ENCODE data around the gene QPRT. TPM values are rescaled to one million over a fixed set of nuclear protein-coding genes. Genes with fewer than 3 reads are reported as not detected.
A peak's percentile ranks its signal among the peaks of the same experiment; 100 is the strongest.

Gene QPRT
- total RNA-seq, 1 experiment from 2014 or later = 138 TPM

- TF ChIP-seq, protein P1, sequence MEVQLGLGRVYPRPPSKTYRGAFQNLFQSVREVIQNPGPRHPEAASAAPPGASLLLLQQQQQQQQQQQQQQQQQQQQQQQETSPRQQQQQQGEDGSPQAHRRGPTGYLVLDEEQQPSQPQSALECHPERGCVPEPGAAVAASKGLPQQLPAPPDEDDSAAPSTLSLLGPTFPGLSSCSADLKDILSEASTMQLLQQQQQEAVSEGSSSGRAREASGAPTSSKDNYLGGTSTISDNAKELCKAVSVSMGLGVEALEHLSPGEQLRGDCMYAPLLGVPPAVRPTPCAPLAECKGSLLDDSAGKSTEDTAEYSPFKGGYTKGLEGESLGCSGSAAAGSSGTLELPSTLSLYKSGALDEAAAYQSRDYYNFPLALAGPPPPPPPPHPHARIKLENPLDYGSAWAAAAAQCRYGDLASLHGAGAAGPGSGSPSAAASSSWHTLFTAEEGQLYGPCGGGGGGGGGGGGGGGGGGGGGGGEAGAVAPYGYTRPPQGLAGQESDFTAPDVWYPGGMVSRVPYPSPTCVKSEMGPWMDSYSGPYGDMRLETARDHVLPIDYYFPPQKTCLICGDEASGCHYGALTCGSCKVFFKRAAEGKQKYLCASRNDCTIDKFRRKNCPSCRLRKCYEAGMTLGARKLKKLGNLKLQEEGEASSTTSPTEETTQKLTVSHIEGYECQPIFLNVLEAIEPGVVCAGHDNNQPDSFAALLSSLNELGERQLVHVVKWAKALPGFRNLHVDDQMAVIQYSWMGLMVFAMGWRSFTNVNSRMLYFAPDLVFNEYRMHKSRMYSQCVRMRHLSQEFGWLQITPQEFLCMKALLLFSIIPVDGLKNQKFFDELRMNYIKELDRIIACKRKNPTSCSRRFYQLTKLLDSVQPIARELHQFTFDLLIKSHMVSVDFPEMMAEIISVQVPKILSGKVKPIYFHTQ (CRISPR knock-in tag; IDR thresholded peaks at IDR 0.05) = no peak
- TF ChIP-seq, protein P2, sequence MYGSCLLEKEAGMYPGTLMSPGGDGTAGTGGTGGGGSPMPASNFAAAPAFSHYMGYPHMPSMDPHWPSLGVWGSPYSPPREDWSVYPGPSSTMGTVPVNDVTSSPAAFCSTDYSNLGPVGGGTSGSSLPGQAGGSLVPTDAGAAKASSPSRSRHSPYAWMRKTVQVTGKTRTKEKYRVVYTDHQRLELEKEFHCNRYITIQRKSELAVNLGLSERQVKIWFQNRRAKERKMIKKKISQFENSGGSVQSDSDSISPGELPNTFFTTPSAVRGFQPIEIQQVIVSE (CRISPR knock-in tag; IDR thresholded peaks at IDR 0.05; ENCODE audit: borderline replicate concordance) = no peak
- no peak for TF ChIP-seq RORB (CRISPR knock-in tag; IDR thresholded peaks at IDR 0.05)
- TF ChIP-seq USF1 (CRISPR knock-in tag; IDR thresholded peaks at IDR 0.05) = no peak
- TF ChIP-seq ZNF281 (CRISPR knock-in tag; IDR thresholded peaks at IDR 0.05) = no peak
- no peak for TF ChIP-seq TCF7 (CRISPR knock-in tag; IDR thresholded peaks at IDR 0.05; ENCODE audit: low read depth)
- no peak for TF ChIP-seq SMAD4 (CRISPR knock-in tag; IDR thresholded peaks at IDR 0.05)
- TF ChIP-seq TP53 (CRISPR knock-in tag; IDR thresholded peaks at IDR 0.05) = no peak
- no peak for TF ChIP-seq TEAD4 (CRISPR knock-in tag; IDR thresholded peaks at IDR 0.05)
- TF ChIP-seq NR1H2 (CRISPR knock-in tag; IDR thresholded peaks at IDR 0.05) = no peak
These were observed 48.5 kb downstream of the QPRT start (continued) for GRCh38 chr16:29727452-29727851.

- Mint-ChIP-seq H3K4me1 (peaks cover 30% of the 10 kb centered on the region), H3K4me3 (no peak overlapping the region), H3K27ac (peak overlapping the region; percentile 71), H3K9me3 (no peaks in the 10 kb centered on the region), H3K27me3 (ENCODE audit: low read depth) (no peaks in the 10 kb centered on the region), H3K36me3 (peaks cover 76% of the 10 kb centered on the region)
- ChIA-PET CTCF (interaction anchor here (0.5 to 2.7 kb wide), 21 partner anchors 8 to 727 kb away, joined by 3 to 38 read pairs (median 4); partner anchors contain the start of genes KIF22 and SPN), POLR2A (interaction anchor here (1.2 kb wide), 1 partner anchor 61 kb away, joined by 4 read pairs; no protein-coding TSS in a partner anchor)
- no peak for TF ChIP-seq ZNF219 (CRISPR knock-in tag; IDR thresholded peaks at IDR 0.05; ENCODE audit: borderline replicate concordance)
- TF ChIP-seq ZNF671 (CRISPR knock-in tag; IDR thresholded peaks at IDR 0.05) = no peak
- TF ChIP-seq MXD4 (CRISPR knock-in tag; IDR thresholded peaks at IDR 0.05; ENCODE audit: borderline replicate concordance) = no peak
- ATAC-seq = peak; percentile 90
- no peak for DNase-seq (ENCODE audit: low spot score)
These were observed 50.1 kb downstream of the QPRT start for GRCh38 chr16:29729116-29729521.

DNA sequence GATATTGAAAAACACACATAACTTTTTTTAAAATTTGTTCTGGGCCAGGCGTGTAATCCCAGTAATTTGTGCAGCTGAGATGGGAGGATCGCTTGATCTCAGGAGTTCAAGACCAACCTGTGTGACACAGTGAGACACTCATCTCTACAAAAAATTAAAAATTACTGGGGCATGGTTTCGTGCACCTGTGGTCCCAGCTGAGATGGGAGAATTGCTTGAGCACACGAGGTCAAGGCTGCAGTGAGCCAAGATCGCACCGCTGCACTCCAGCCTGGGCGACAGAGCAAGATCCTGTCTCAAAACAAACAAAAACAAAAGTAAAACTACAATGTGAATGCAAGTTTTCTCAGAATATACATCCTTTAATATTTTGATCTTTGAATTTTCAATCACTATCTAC, 51.7 kb downstream of the QPRT start:
- DNase-seq (ENCODE audit: low spot score) (no peak), ATAC-seq (no peak)
- TF ChIP-seq, protein P2 (CRISPR knock-in tag; IDR thresholded peaks at IDR 0.05; ENCODE audit: borderline replicate concordance) = no peak
- TF ChIP-seq ZNF532 (CRISPR knock-in tag; IDR thresholded peaks at IDR 0.05; ENCODE audit: borderline replicate concordance) (no peak), TP53 (CRISPR knock-in tag; IDR thresholded peaks at IDR 0.05) (no peak), USF1 (CRISPR knock-in tag; IDR thresholded peaks at IDR 0.05) (no peak), CREB1 (CRISPR knock-in tag; IDR thresholded peaks at IDR 0.05) (no peak)
- POLR2A ChIA-PET = no interaction called here
- no peaks in the 10 kb centered on the region for H3K9me3 Mint-ChIP-seq
- CTCF ChIA-PET = interaction anchor here (1.2 to 2.5 kb wide), 2 partner anchors 55 to 60 kb away, joined by 5 to 16 read pairs; partner anchors contain the start of gene KIF22
- H3K27ac Mint-ChIP-seq = peak overlapping the region; percentile 68; the same call in 1 of the 2 replicates
- H3K27me3 Mint-ChIP-seq (ENCODE audit: low read depth) = no peaks in the 10 kb centered on the region
- no peak overlapping the region for H3K4me3 Mint-ChIP-seq
- peaks cover 75% of the 10 kb centered on the region for H3K36me3 Mint-ChIP-seq
- H3K4me1 Mint-ChIP-seq = peaks cover 23% of the 10 kb centered on the region
